Adrenal gland (tissue), 12 donors: Measurements from ENCODE around the gene MFSD12. TPM values are rescaled to one million over a fixed set of nuclear protein-coding genes. Genes with fewer than 3 reads are reported as not detected.
A peak's percentile ranks its signal among the peaks of the same experiment; 100 is the strongest.

Experiments
- DNase-seq, 7 donors: peaks; one replicate each; pipeline ENCODE4 v3.0.0-alpha.2; 2019 to 2020
- H3K27ac ChIP-seq, 5 donors: fragments of 200-600 bp; sonication (generic) in 4 of 5; 1 replicate in 3 of 5; 2 replicates in 2 of 5; pipeline versions ENCODE4 v1.5.1 to v1.8.0; 2016 to 2020; ENCODE audit warnings: mild to moderate bottlenecking in 1 of 5
- H3K27me3 ChIP-seq: fragments of 200-600 bp; 2 replicates; pipeline ENCODE4 v1.8.0; 2021
- H3K36me3 ChIP-seq, 2 donors: fragments of 200-600 bp; replicated peaks in 1 of 2; 1 replicate in 1 of 2; 2 replicates in 1 of 2; pipeline versions ENCODE4 v1.5.1 to v1.8.0; 2018 to 2022
- H3K4me1 ChIP-seq, 2 donors: fragments of 200-600 bp; replicated peaks in 1 of 2; 1 replicate in 1 of 2; 2 replicates in 1 of 2; pipeline versions ENCODE4 v1.5.1 to v1.8.0; 2018 to 2021
- H3K4me3 ChIP-seq, 4 donors: fragments of 200-600 bp; sonication (generic) in 3 of 4; one replicate each; pipeline ENCODE4 v1.5.1; 2016 to 2018
- H3K9me3 ChIP-seq, 3 donors: fragments of 200-600 bp; sonication (generic) in 1 of 3; replicated peaks in 1 of 3; 1 replicate in 2 of 3; 2 replicates in 1 of 3; pipeline versions ENCODE4 v1.5.1 to v1.8.0; 2016 to 2021
- POLR2A ChIP-seq, 2 donors: fragments of 450-650 bp; IDR thresholded peaks; one replicate each; pipeline ENCODE4 v1.6.1; 2017; ENCODE audit warnings: antibody characterized with exemption in 2 of 2, mild to moderate bottlenecking in 2 of 2, moderate library complexity in 1 of 2
- WGBS, 4 donors: extraction: QIAGEN DNeasy Blood & Tissue Kit in 2 of 4; methylation state at CpG; one replicate each; pipeline versions ENCODE4 v1.1.5 to v1.1.7; 2013 to 2017; 5-methylcytosine and 5-hydroxymethylcytosine counted together
- intact Hi-C, 2 donors: fragments of 100-400 bp; cut with DNase I; formaldehyde crosslinking; loops; one replicate each; pipeline versions ENCODE4 v1.14.1 to v1.15.0; 2022 to 2023
- polyA plus RNA-seq, 3 donors: library from polyadenylated mRNA; stranded (reverse); fragments of 200-250 nt in 2 of 3; fragments of 350-450 nt in 1 of 3; fragmentation: Illumina TruSeq in 1 of 3; extraction: RNeasy Lipid Tissue Mini Kit (QIAGEN cat#74804) in 1 of 3; gene quantifications; one replicate each; pipeline ENCODE4 v1.2.3, GENCODE V29; 2013 to 2014
- total RNA-seq, 9 donors: library from RNA; depleted of rRNA in 4 of 9; stranded (reverse); fragments of >200 nt in 4 of 9; fragments of 120-200 nt in 1 of 9; fragmentation: NEBNext Ultra II Directional in 1 of 9; extraction: Animal tissue kit (Norgen Biotek cat#: 25700) in 1 of 9; gene quantifications; one replicate each; pipeline versions ENCODE4 v1.1.0 to v1.2.4, GENCODE V29; 2013 to 2023
- TF ChIP-seq, protein P1 (sequence below), 6 experiments: fragments of 450-650 bp in 4 of 6; fragments of 200-600 bp in 2 of 6; sonication (generic) in 1 of 6; IDR thresholded peaks; 1 replicate in 5 of 6; 2 replicates in 1 of 6; pipeline versions ENCODE4 v1.5.1 to v1.8.0; 2016 to 2021; ENCODE audit warnings: antibody characterized with exemption in 6 of 6, mild to moderate bottlenecking in 2 of 6, moderate library complexity in 1 of 6
- donor health status: healthy with polysubstance abuse.
- donor health status: Bipolar disorder and iron deficiency.
- donor health status: DM: yes; HTN: yes; CAD: no.
- donor health status: DM: no; HTN: no; CAD: no.
- donor health status: DM: no; HTN: no; CAD: no.
- donor health status: DM: yes; HTN: yes; CAD: no.

MFSD12 gene
- total and polyA plus RNA-seq, 12 donors, result 18.5 to 123 (median 61.1) TPM

DNA sequence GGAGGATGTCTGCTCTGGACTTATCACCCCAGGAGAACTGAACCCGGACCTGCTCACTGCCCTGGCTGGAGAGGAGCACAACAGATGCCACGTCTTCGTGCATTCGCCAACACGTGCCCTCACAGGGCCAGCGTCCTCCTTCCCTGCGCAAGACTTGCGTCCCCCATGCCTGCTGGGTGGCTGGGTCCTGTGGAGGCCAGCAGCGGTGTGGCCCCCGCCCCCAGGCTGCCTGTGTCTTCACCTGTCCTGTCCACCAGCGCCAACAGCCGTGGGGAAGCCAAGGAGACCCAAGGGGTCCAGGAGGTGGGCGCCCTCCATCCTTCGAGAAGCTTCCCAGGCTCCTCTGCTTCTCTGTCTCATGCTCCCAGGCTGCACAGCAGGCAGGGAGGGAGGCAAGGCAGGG lies 21.8 kb downstream of the MFSD12 start:
- H3K27ac ChIP-seq, result peak overlapping the region in 3 of 5 donors; percentile 75 to 86 (median 82)
- peaks cover 0 to 54% of the 10 kb centered on the region in 2 donors for H3K36me3 ChIP-seq
- no peaks in the 10 kb centered on the region for H3K9me3 ChIP-seq
- intact Hi-C loops, result no loop called here
- no peaks in the 10 kb centered on the region for H3K27me3 ChIP-seq
- DNase-seq, result no peak
- no peak for TF ChIP-seq POLR2A (IDR thresholded peaks at IDR 0.05)
- WGBS, 4 donors, result 90 to 97% (median 94%) methylated on average over 6 to 14 of the region's 14 CpGs
- peaks cover 18 to 33% of the 10 kb centered on the region in 2 donors for H3K4me1 ChIP-seq
- no peak overlapping the region for H3K4me3 ChIP-seq

DNA sequence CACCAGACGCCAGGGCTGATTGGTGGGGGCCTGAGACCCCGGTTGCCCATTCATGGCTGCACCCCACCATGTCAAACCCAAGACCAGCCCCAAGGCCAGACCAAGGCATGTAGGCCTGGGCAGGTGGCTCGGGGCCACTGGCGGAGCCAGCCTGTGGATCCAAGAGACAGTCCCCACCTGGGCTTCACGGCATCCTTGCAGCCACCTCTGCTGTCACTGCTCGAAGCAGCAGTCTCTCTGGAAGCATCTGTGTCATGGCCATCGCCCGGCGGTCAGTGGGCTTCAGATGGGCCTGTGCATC lies 22.2 kb downstream of the MFSD12 start:
- intact Hi-C loops, result no loop called here
- H3K9me3 ChIP-seq, result no peaks in the 10 kb centered on the region
- H3K4me3 ChIP-seq, result no peak overlapping the region
- TF ChIP-seq POLR2A (IDR thresholded peaks at IDR 0.05), result no peak
- TF ChIP-seq, protein P1, sequence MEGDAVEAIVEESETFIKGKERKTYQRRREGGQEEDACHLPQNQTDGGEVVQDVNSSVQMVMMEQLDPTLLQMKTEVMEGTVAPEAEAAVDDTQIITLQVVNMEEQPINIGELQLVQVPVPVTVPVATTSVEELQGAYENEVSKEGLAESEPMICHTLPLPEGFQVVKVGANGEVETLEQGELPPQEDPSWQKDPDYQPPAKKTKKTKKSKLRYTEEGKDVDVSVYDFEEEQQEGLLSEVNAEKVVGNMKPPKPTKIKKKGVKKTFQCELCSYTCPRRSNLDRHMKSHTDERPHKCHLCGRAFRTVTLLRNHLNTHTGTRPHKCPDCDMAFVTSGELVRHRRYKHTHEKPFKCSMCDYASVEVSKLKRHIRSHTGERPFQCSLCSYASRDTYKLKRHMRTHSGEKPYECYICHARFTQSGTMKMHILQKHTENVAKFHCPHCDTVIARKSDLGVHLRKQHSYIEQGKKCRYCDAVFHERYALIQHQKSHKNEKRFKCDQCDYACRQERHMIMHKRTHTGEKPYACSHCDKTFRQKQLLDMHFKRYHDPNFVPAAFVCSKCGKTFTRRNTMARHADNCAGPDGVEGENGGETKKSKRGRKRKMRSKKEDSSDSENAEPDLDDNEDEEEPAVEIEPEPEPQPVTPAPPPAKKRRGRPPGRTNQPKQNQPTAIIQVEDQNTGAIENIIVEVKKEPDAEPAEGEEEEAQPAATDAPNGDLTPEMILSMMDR (IDR thresholded peaks at IDR 0.05), result no peak
- DNase-seq, result no peak
- peaks cover 18 to 33% of the 10 kb centered on the region in 2 donors for H3K4me1 ChIP-seq
- 80 to 92% (median 85%) methylated on average over 1 to 9 of the region's 9 CpGs for WGBS, 4 donors
- peaks cover 0 to 55% of the 10 kb centered on the region in 2 donors for H3K36me3 ChIP-seq
- H3K27me3 ChIP-seq, result no peaks in the 10 kb centered on the region
- H3K27ac ChIP-seq, result peak overlapping the region in 1 of 5 donors; percentile 75

DNA sequence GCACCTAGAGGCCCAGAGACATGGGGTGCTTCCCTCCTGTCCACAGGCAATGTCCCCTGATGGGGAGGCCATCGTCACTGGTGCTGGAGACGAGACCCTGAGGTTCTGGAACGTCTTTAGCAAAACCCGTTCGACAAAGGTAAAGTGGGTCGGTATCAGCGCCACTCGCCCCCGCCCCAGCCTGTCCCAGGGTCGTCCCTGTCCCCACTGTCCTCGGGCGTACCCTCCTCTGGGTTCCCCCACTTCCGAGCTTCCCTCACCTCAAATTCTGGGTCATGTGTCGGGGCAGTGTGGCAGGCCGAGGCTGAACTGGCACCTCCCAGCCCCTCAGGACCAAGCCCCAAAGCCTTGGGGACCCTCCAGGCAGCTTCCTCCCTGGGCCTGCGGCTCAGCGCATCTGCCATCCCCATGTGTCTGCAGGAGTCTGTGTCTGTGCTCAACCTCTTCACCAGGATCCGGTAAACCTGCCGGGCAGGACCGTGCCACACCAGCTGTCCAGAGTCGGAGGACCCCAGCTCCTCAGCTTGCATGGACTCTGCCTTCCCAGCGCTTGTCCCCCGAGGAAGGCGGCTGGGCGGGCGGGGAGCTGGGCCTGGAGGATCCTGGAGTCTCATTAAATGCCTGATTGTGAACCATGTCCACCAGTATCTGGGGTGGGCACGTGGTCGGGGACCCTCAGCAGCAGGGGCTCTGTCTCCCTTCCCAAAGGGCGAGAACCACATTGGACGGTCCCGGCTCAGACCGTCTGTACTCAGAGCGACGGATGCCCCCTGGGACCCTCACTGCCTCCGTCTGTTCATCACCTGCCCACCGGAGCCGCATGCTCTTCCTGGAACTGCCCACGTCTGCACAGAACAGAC lies 22.8 kb downstream of the MFSD12 start:
- peaks cover 0 to 55% of the 10 kb centered on the region in 2 donors for H3K36me3 ChIP-seq
- TF ChIP-seq, protein P1 (IDR thresholded peaks at IDR 0.05), result no peak
- no peak for TF ChIP-seq POLR2A (IDR thresholded peaks at IDR 0.05)
- WGBS, 4 donors, result 90 to 96% (median 94%) methylated on average over 9 to 38 of the region's 38 CpGs
- peaks cover 18 to 33% of the 10 kb centered on the region in 2 donors for H3K4me1 ChIP-seq
- no peak for DNase-seq
- intact Hi-C loops, result no loop called here
- H3K4me3 ChIP-seq, result no peak overlapping the region
- no peak overlapping the region for H3K27ac ChIP-seq
- no peaks in the 10 kb centered on the region for H3K27me3 ChIP-seq
- H3K9me3 ChIP-seq, result no peaks in the 10 kb centered on the region

DNA sequence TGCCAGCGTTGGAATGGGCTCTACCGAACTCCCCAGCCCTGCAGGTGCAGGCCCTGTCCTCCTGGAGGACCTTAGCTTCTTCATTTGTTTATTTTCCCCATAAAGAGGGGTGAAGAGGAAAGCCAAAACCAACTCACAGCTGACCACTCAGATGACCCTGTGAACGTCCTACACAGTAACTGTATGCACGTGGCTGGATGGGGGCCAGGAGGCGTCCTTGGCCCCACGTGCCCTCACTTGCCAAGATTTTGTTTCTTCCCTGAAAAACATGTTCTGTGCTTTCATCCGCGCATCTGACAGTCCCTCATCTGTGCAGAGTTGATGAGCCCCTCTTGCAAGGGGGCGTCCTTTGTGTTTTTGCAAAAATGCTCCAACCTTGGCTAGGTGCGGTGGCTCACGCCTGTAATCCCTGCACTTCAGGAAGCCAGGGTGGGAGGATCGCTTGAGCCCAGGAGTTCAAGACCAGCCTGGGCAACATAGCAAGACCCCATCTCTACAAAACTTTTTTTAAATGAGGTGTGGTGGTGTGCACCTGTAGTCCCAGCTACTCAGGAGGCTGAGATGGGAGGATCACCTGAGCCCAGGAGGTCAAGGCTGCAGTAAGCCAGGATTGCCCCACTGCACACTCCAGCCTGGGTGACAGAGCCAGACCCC lies 23.7 kb downstream of the MFSD12 start:
- no peak overlapping the region for H3K4me3 ChIP-seq
- H3K27ac ChIP-seq, result no peak overlapping the region
- no peaks in the 10 kb centered on the region for H3K9me3 ChIP-seq
- 61 to 67% (median 64%) methylated on average over 11 to 12 of the region's 12 CpGs for WGBS, 4 donors
- TF ChIP-seq, protein P1 (IDR thresholded peaks at IDR 0.05), result no peak
- TF ChIP-seq POLR2A (IDR thresholded peaks at IDR 0.05), result no peak
- DNase-seq, result peak in 2 of 7 donors; percentile 61 to 70
- intact Hi-C loops, result no loop called here
- H3K36me3 ChIP-seq, result peaks cover 0 to 55% of the 10 kb centered on the region in 2 donors
- no peaks in the 10 kb centered on the region for H3K27me3 ChIP-seq
- peaks cover 18 to 29% of the 10 kb centered on the region in 2 donors for H3K4me1 ChIP-seq
